NCI-H2029 (cell line): ENCODE data around the gene IQSEC1.
"Not testable (repeated sequence)": the region's sequence is repeated elsewhere in the genome, so short reads cannot be mapped to it uniquely, and the experiment has no call there.

Experiments
- DNase-seq: peaks from one replicate; lab custom pipeline; 2025; lab: John Stamatoyannopoulos, UW

The IQSEC1 gene

GRCh38 chr3:12892840-12893189, 180.4 kb downstream of the IQSEC1 start:
- no peak for DNase-seq

- DNase-seq: peak; percentile 63
Measured at GRCh38 chr3:12891985-12892839, 181.0 kb downstream of the IQSEC1 start.

GRCh38 chr3:12891391-12891984, 181.7 kb downstream of the IQSEC1 start:
- DNase-seq: no peak

- no peak for DNase-seq
Measured at GRCh38 chr3:12890610-12891390, 182.4 kb downstream of the IQSEC1 start.

- DNase-seq: no peak
Measured at GRCh38 chr3:12886736-12887135, 186.5 kb downstream of the IQSEC1 start.

- DNase-seq: no peak
Measured at GRCh38 chr3:12886106-12886679, 187.0 kb downstream of the IQSEC1 start.

- no peak for DNase-seq
Measured at GRCh38 chr3:12885583-12885930, 187.7 kb downstream of the IQSEC1 start.

GRCh38 chr3:12884790-12885582, 188.2 kb downstream of the IQSEC1 start:
- DNase-seq: no peak

- DNase-seq: no peak
Measured at GRCh38 chr3:12884186-12884680, 189.0 kb downstream of the IQSEC1 start.

GRCh38 chr3:12882336-12883310, 190.6 kb downstream of the IQSEC1 start:
- no peak for DNase-seq

GRCh38 chr3:12881858-12882257, 191.4 kb downstream of the IQSEC1 start:
- not testable (repeated sequence) for DNase-seq

- no peak for DNase-seq
Measured at GRCh38 chr3:12879191-12879815, 193.9 kb downstream of the IQSEC1 start.

- not testable (repeated sequence) for DNase-seq
Measured at GRCh38 chr3:12878758-12879157, 194.5 kb downstream of the IQSEC1 start.

- no peak for DNase-seq
Measured at GRCh38 chr3:12878141-12878574, 195.1 kb downstream of the IQSEC1 start.

- DNase-seq: no peak
Measured at GRCh38 chr3:12877040-12877439, 196.2 kb downstream of the IQSEC1 start.

- peak; percentile 69 for DNase-seq
Measured at GRCh38 chr3:12875857-12876836, 197.1 kb downstream of the IQSEC1 start.

GRCh38 chr3:12871404-12871983, 201.7 kb downstream of the IQSEC1 start:
- DNase-seq: no peak

GRCh38 chr3:12870942-12871341, 202.3 kb downstream of the IQSEC1 start:
- DNase-seq: no peak
